ENCODE data around the gene DUSP18. TPM values are rescaled to one million over a fixed set of nuclear protein-coding genes. Genes with fewer than 3 reads are reported as not detected.
"Not testable (repeated sequence)": the region's sequence is repeated elsewhere in the genome, so short reads cannot be mapped to it uniquely, and the experiment has no call there.

Gene DUSP18
- polyA plus RNA-seq, 1 of the 3 experiments (the other 2 are of a cell fraction) = 11.7 TPM

- no peak for TF ChIP-seq RXRA (IDR thresholded peaks at IDR 0.05; ENCODE audit: borderline replicate concordance, low read depth)
- 0 out of 2 replicates have a peak, but pooled peaks have one; percentile 26 for TF ChIP-seq ELF1 (IDR thresholded peaks at IDR 0.05)
- peak; percentile 73; the same call in 1 of the 2 replicates for TF ChIP-seq SIN3A (IDR thresholded peaks at IDR 0.05; ENCODE audit: borderline replicate concordance, low read depth, low read length)
- peak; percentile 57 for TF ChIP-seq PBX3 (IDR thresholded peaks at IDR 0.05)
- TF ChIP-seq FOSL2 (IDR thresholded peaks at IDR 0.05; ENCODE audit: borderline replicate concordance, low read depth) = peak; percentile 44; the same call in 1 of the 2 replicates
- 0 out of 2 replicates have a peak, but pooled peaks have one; percentile 6 for TF ChIP-seq GABPA (IDR thresholded peaks at IDR 0.05; ENCODE audit: low read depth)
- peak; percentile 66; the same call in 1 of the 2 replicates for TF ChIP-seq FOXJ3 (CRISPR knock-in tag; IDR thresholded peaks at IDR 0.05)
- TF ChIP-seq RFX5 (IDR thresholded peaks at IDR 0.05; ENCODE audit: low read length) = no peak
- TF ChIP-seq USF2 (IDR thresholded peaks at IDR 0.05; ENCODE audit: borderline replicate concordance, low read depth, low read length) = no peak
- TF ChIP-seq POLR2AphosphoS5 (IDR thresholded peaks at IDR 0.05; ENCODE audit: low read depth, low read length) = 0 out of 2 replicates have a peak, but pooled peaks have one; percentile 5
These were observed 33.0 kb downstream of the DUSP18 start (continued) for GRCh38 chr22:30634471-30635233.

GRCh38 chr22:30631469-30631868 is 36.2 kb downstream of the DUSP18 start:
- H3K27ac ChIP-seq (ENCODE audit: low read depth in 2 of 2, low read length in 1 of 2); H3K36me3 ChIP-seq (replicated peaks in 1 of 2; ENCODE audit: control insufficient read depth in 1 of 2, insufficient read depth in 2 of 2, low read length in 1 of 2); H3K4me2 ChIP-seq; H3F3A ChIP-seq (replicated peaks; ENCODE audit: insufficient read depth); DNase-seq; H3K9ac ChIP-seq; H4K20me1 ChIP-seq (ENCODE audit: insufficient read depth); H3K9me2 ChIP-seq; POLR2A ChIA-PET; H3K27me3 ChIP-seq (ENCODE audit: insufficient read depth); H3K79me2 ChIP-seq (ENCODE audit: insufficient read depth); H3K9me3 ChIP-seq; H3K4me3 ChIP-seq (ENCODE audit: low read depth in 2 of 2, low read length in 1 of 2); CTCF ChIA-PET; H2AFZ ChIP-seq (ENCODE audit: low read depth): not testable (repeated sequence)
- no CpG with 5 or more reads among the region's 31 CpGs for WGBS (ENCODE audit: low lambda C conversion rate)
- peaks cover 6 to 31% of the 10 kb centered on the region in 2 experiments; a peak in 3 of 4 replicates for H3K4me1 ChIP-seq (ENCODE audit: control insufficient read depth in 1 of 2, insufficient read depth in 2 of 2, low read depth in 1 of 2, low read length in 1 of 2)

GRCh38 chr22:30628491-30628890 is 39.2 kb downstream of the DUSP18 start:
- no peaks in the 10 kb centered on the region for H3K79me2 ChIP-seq (ENCODE audit: insufficient read depth)
- no peak overlapping the region for H3K4me2 ChIP-seq
- CTCF ChIA-PET = interaction anchor here (0.9 to 2.0 kb wide), 3 partner anchors 27 to 457 kb away, joined by 3 to 9 read pairs (median 3); no protein-coding TSS in a partner anchor
- no peak overlapping the region for H3K4me3 ChIP-seq (ENCODE audit: low read depth in 2 of 2, low read length in 1 of 2)
- POLR2A ChIA-PET = interaction anchor here (0.6 to 0.9 kb wide), 2 partner anchors 39 to 66 kb away, joined by 3 to 4 read pairs; partner anchors contain the start of gene OSBP2
- no peak overlapping the region for H2AFZ ChIP-seq (ENCODE audit: low read depth)
- H3K4me1 ChIP-seq (ENCODE audit: control insufficient read depth in 1 of 2, insufficient read depth in 2 of 2, low read depth in 1 of 2, low read length in 1 of 2) = peaks cover 0 to 16% of the 10 kb centered on the region in 2 experiments; a peak in 1 of 4 replicates
- peak overlapping the region in 1 of 2 experiments; percentile 85; a peak in 2 of 4 replicates for H3K27ac ChIP-seq (ENCODE audit: low read depth in 2 of 2, low read length in 1 of 2)
- no peaks in the 10 kb centered on the region for H3K9me2 ChIP-seq
- WGBS (ENCODE audit: low lambda C conversion rate) = 75% methylated on average over 2 of the region's 4 CpGs
- H4K20me1 ChIP-seq (ENCODE audit: insufficient read depth) = no peaks in the 10 kb centered on the region
- peak; percentile 80 for DNase-seq
- TF ChIP-seq GATA2 (CRISPR knock-in tag; IDR thresholded peaks at IDR 0.05) (peak; percentile 53), FOXJ3 (CRISPR knock-in tag; IDR thresholded peaks at IDR 0.05) (0 out of 2 replicates have a peak, but pooled peaks have one; percentile 35), CTCF (IDR thresholded peaks at IDR 0.05) (no peak), CHD2 (IDR thresholded peaks at IDR 0.05; ENCODE audit: low read length, partially characterized antibody) (peak; percentile 13), NFIC (IDR thresholded peaks at IDR 0.05; ENCODE audit: borderline replicate concordance) (0 out of 2 replicates have a peak, but pooled peaks have one; percentile 10)
- peaks cover 2% of the 10 kb centered on the region for H3F3A ChIP-seq (replicated peaks; ENCODE audit: insufficient read depth)
- H3K9ac ChIP-seq = no peak overlapping the region
- no peaks in the 10 kb centered on the region for H3K9me3 ChIP-seq
- no peaks in the 10 kb centered on the region for H3K27me3 ChIP-seq (ENCODE audit: insufficient read depth)
- H3K36me3 ChIP-seq (replicated peaks in 1 of 2; ENCODE audit: control insufficient read depth in 1 of 2, insufficient read depth in 2 of 2, low read length in 1 of 2) = no peaks in the 10 kb centered on the region
